Dermis lymphatic vessel endothelial cell (primary cell): ENCODE results near the gene TRIM43B. TPM values are rescaled to one million over a fixed set of nuclear protein-coding genes. Genes with fewer than 3 reads are reported as not detected.

Source experiments
- total RNA-seq: library from RNA; depleted of rRNA; stranded (reverse); fragments of >200 nt; gene quantifications from 2 replicates; pipeline ENCODE4 v1.2.1, GENCODE V29; 2014

TRIM43B gene
- not detected in 2 replicates for total RNA-seq

GRCh38 chr2:95484654-95485053 is at the start of gene TRIM43B:
Gene TRIM43B (minus strand): TSS chr2:95484754. CDS start chr2:95482714, 2,040 bp downstream.

Other genes starting within 250 kb of the TRIM43B start
- 0.09 and 0.22 TPM in 2 replicates for gene PROM2, start 210.3 kb downstream of the TRIM43B start, total RNA-seq
- gene KCNIP3, start 187.4 kb downstream of the TRIM43B start, total RNA-seq: 0.11 and 0.17 TPM in 2 replicates
- gene FAHD2A, start 82.0 kb downstream of the TRIM43B start, total RNA-seq: 24.7 and 27.9 TPM in 2 replicates
- not detected in 2 replicates for gene TRIM43, start 107.2 kb upstream of the TRIM43B start, total RNA-seq